GM12864 (cell line): ENCODE measurements around the gene KIAA2012.

ENCODE experiments used
- DNase-seq: peaks from one replicate; pipeline ENCODE4 v3.0.0-alpha.2; 2011; ENCODE audit warnings: low read depth
- H3K4me3 ChIP-seq: 2 replicates; pipeline ENCODE4 v1.5.1; 2011; ENCODE audit warnings: mild to moderate bottlenecking, low read depth, low read length, control low read depth
- CTCF ChIP-seq: IDR thresholded peaks from 2 replicates; pipeline ENCODE4 v1.5.1; 2011; ENCODE audit warnings: low read depth, mild to moderate bottlenecking, moderate library complexity, low read length, control low read depth, inconsistent platforms; ENCODE audit errors: missing control alignments

Gene KIAA2012

GRCh38 chr2:202042444-202042843 is 30.6 kb upstream of the KIAA2012 start:
- TF ChIP-seq CTCF = no peak
- H3K4me3 ChIP-seq = no peak overlapping the region
- DNase-seq = no peak

- H3K4me3 ChIP-seq = no peak overlapping the region
- no peak for DNase-seq
- TF ChIP-seq CTCF = no peak
Measured at GRCh38 chr2:202043475-202043874, 29.6 kb upstream of the KIAA2012 start.

- TF ChIP-seq CTCF = no peak
- DNase-seq = no peak
- no peak overlapping the region for H3K4me3 ChIP-seq
Measured at GRCh38 chr2:202044777-202045176, 28.3 kb upstream of the KIAA2012 start.

GRCh38 chr2:202046572-202046971 is 26.5 kb upstream of the KIAA2012 start:
- TF ChIP-seq CTCF = no peak
- DNase-seq = no peak
- H3K4me3 ChIP-seq = no peak overlapping the region

GRCh38 chr2:202049092-202049728 is 23.8 kb upstream of the KIAA2012 start:
- no peak for DNase-seq
- no peak for TF ChIP-seq CTCF
- H3K4me3 ChIP-seq = no peak overlapping the region

GRCh38 chr2:202049840-202050239 is 23.2 kb upstream of the KIAA2012 start:
- no peak overlapping the region for H3K4me3 ChIP-seq
- no peak for TF ChIP-seq CTCF
- no peak for DNase-seq

- no peak for DNase-seq
- no peak for TF ChIP-seq CTCF
- no peak overlapping the region for H3K4me3 ChIP-seq
Measured at GRCh38 chr2:202050652-202051051, 22.4 kb upstream of the KIAA2012 start.
